Sigmoid colon (tissue), 4 donors: Measurements from ENCODE around the gene DDOST.

ENCODE experiments used
- CTCF ChIP-seq, 4 experiments: fragments of 450-650 bp in 3 of 4; fragments of 200-600 bp in 1 of 4; IDR thresholded peaks; one replicate each; pipeline ENCODE4 v1.5.1; 2016 to 2019; ENCODE audit warnings: antibody characterized with exemption in 4 of 4, mild to moderate bottlenecking in 3 of 4, moderate library complexity in 2 of 4
- EP300 ChIP-seq, 4 donors: sonication (generic); formaldehyde crosslinking; IDR thresholded peaks; one replicate each; pipeline ENCODE4 v1.6.1; 2017; ENCODE audit warnings: antibody characterized with exemption in 4 of 4
- POLR2A ChIP-seq, 2 donors: fragments of 450-650 bp; IDR thresholded peaks; one replicate each; pipeline ENCODE4 v1.6.1; 2016; ENCODE audit warnings: antibody characterized with exemption in 2 of 2, mild to moderate bottlenecking in 2 of 2, moderate library complexity in 2 of 2
- POLR2AphosphoS5 ChIP-seq, 4 donors: sonication (generic); formaldehyde crosslinking; IDR thresholded peaks; one replicate each; pipeline ENCODE4 v1.6.1; 2017; ENCODE audit warnings: antibody characterized with exemption in 4 of 4

GRCh38 chr1:20704390-20705202 is 43.4 kb upstream of the DDOST start:
- TF ChIP-seq POLR2AphosphoS5 (IDR thresholded peaks at IDR 0.05), result no peak
- TF ChIP-seq POLR2A (IDR thresholded peaks at IDR 0.05), result no peak
- TF ChIP-seq CTCF (IDR thresholded peaks at IDR 0.05), result no peak
- TF ChIP-seq EP300 (IDR thresholded peaks at IDR 0.05), result no peak
